ENCODE results near the gene ASIC4. TPM values are rescaled to one million over a fixed set of nuclear protein-coding genes. Genes with fewer than 3 reads are reported as not detected.

ASIC4 gene
- total and polyA plus RNA-seq, 2 of the 8 experiments (the other 6 are each of a cell fraction or from before 2014, with no cell fraction given) = 0.12 to 0.22 TPM

DNA sequence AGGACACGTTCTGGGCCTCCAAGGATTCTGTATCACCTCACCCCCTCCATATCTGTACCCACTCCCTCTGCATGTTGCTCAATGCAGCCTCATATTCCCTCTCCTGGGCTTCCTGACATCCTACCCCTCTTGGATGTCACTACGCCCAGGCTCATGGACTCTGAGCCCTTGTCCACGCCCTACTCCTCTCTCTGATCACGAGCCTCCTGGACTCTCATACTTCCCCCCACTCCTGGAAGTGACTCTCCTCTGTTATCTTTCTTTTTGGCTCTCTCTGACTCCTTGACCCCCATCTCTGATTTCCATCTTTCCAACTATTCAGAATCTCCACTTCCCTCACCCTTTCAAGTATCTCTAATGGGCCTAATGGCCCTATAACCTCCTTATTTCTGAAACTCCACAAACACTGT is 31.7 kb downstream of the ASIC4 start:
- no peak for DNase-seq (ENCODE audit: low read depth in 1 of 2, low spot score in 2 of 2)
- Histone ChIP-seq H3K4me1 (replicated peaks in 1 of 4; ENCODE audit: control insufficient read depth in 3 of 4, insufficient read depth in 4 of 4, low read length in 3 of 4) (peaks cover 2 to 15% (median 9%) of the 10 kb centered on the region in 4 experiments; a peak in 6 of 7 replicates), H3K27ac (ENCODE audit: low read depth, low read length) (no peak overlapping the region), H3K18ac (ENCODE audit: extremely low read depth, low read length) (no peak overlapping the region), H3K4me3 (ENCODE audit: extremely low read depth in 1 of 4, insufficient read depth in 2 of 4, low read depth in 3 of 4, low read length in 4 of 4) (no peak overlapping the region), H2BK15ac (ENCODE audit: low read length) (no peak overlapping the region), H3K23me2 (ENCODE audit: low read depth, low read length) (peaks cover 14% of the 10 kb centered on the region; the same call in 1 of the 2 replicates), H3K56ac (replicated peaks; ENCODE audit: insufficient read length, low read depth, low read length) (no peak overlapping the region), H3K36me3 (ENCODE audit: control insufficient read depth in 2 of 4, insufficient read depth in 4 of 4, low read length in 3 of 4) (peaks cover 0 to 3% (median 2%) of the 10 kb centered on the region in 4 experiments; a peak in 2 of 8 replicates), H3K9me3 (ENCODE audit: insufficient read depth in 2 of 2, low read depth in 1 of 2, low read length in 1 of 2) (no peaks in the 10 kb centered on the region), H4K20me1 (replicated peaks in 1 of 2; ENCODE audit: control insufficient read depth in 1 of 2, insufficient read depth in 2 of 2, low read length in 2 of 2) (peaks cover 9 to 19% of the 10 kb centered on the region in 2 experiments), H3K23ac (ENCODE audit: insufficient read length) (no peak overlapping the region), H3K27me3 (replicated peaks in 1 of 4; ENCODE audit: control insufficient read depth in 3 of 4, extremely low read depth in 1 of 4, insufficient read depth in 3 of 4, low read length in 3 of 4) (peaks cover 0 to 9% (median 0%) of the 10 kb centered on the region in 4 experiments; a peak in 3 of 7 replicates), H4K8ac (ENCODE audit: extremely low read depth, insufficient read depth, low read length) (no peak overlapping the region), H2BK5ac (ENCODE audit: low read depth, low read length) (no peak overlapping the region), H4K5ac (ENCODE audit: insufficient read length, low read depth, low read length) (no peak overlapping the region), H3K14ac (ENCODE audit: insufficient read length) (no peak overlapping the region), H4K91ac (replicated peaks; ENCODE audit: insufficient read length, low read length) (no peak overlapping the region), H2AK5ac (ENCODE audit: low read depth, low read length) (no peak overlapping the region), H2AFZ (ENCODE audit: low read length) (no peak overlapping the region), H2BK120ac (replicated peaks; ENCODE audit: low read depth, low read length) (no peak overlapping the region), H2BK12ac (ENCODE audit: low read depth, low read length) (no peak overlapping the region), H3K4ac (replicated peaks; ENCODE audit: insufficient read length, low read depth, low read length) (no peak overlapping the region), H3K79me2 (ENCODE audit: control insufficient read depth in 1 of 2, insufficient read depth in 2 of 2, low read length in 2 of 2) (peaks cover 0 to 6% of the 10 kb centered on the region in 2 experiments; a peak in 1 of 4 replicates), H3K4me2 (ENCODE audit: insufficient read depth in 1 of 2, low read depth in 2 of 2, low read length in 2 of 2) (no peak overlapping the region), H3K9ac (replicated peaks in 1 of 4; ENCODE audit: extremely low read depth in 1 of 4, low read depth in 3 of 4, low read length in 3 of 4) (no peak overlapping the region), H3K79me1 (ENCODE audit: low read depth, low read length) (peaks cover 6% of the 10 kb centered on the region; the same call in 1 of the 2 replicates), H2BK20ac (ENCODE audit: low read length) (no peak overlapping the region)
- CTCF ChIA-PET (ENCODE audit: partially characterized antibody) = interaction anchor here (1.3 to 113.1 kb wide), 4 partner anchors 14 to 88 kb away, joined by 3 to 7248 read pairs (median 156); partner anchors contain the start of genes DES, GMPPA and SPEG
- 85% methylated on average over 4 of the region's 4 CpGs; no CpG with 5 or more reads in 1 of the 2 experiments for WGBS, 2 experiments (ENCODE audit: extremely low coverage in 1 of 2, insufficient coverage in 1 of 2, insufficient read length in 1 of 2, insufficient replicate concordance in 2 of 2, low coverage in 1 of 2, low lambda C conversion rate in 2 of 2, missing lambda C conversion rate in 1 of 2)
- no peak for FAIRE-seq
- POLR2A ChIA-PET (ENCODE audit: partially characterized antibody) = interaction anchor here (1.3 to 3.3 kb wide), 4 partner anchors 8 to 56 kb away, joined by 5 to 44 read pairs (median 26); partner anchors contain the start of gene STK11IP
- TF ChIP-seq SUZ12 (IDR thresholded peaks at IDR 0.05; ENCODE audit: low read length) = no peak
- TF ChIP-seq YY1 (IDR thresholded peaks at IDR 0.05; ENCODE audit: low read depth, low read length) = no peak
- no peak for TF ChIP-seq RNF2 (IDR thresholded peaks at IDR 0.05; ENCODE audit: borderline replicate concordance, low read depth, low read length, missing control alignments, poor library complexity, severe bottlenecking)
- no peak for TF ChIP-seq SP1 (IDR thresholded peaks at IDR 0.05; ENCODE audit: low read depth, low read length)
- no peak for TF ChIP-seq HDAC6 (IDR thresholded peaks at IDR 0.05; ENCODE audit: low read depth, low read length)
- no peak for TF ChIP-seq BCL11A (IDR thresholded peaks at IDR 0.05; ENCODE audit: low read depth in 2 of 2, low read length in 2 of 2)
- TF ChIP-seq, protein P1, sequence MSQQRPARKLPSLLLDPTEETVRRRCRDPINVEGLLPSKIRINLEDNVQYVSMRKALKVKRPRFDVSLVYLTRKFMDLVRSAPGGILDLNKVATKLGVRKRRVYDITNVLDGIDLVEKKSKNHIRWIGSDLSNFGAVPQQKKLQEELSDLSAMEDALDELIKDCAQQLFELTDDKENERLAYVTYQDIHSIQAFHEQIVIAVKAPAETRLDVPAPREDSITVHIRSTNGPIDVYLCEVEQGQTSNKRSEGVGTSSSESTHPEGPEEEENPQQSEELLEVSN (IDR thresholded peaks at IDR 0.05) = no peak
